Activated gamma-delta T cell treated with anti-CD3 and anti-CD28 coated beads, Interleukin-2, amount 50 U/mL, for 16 hours (primary cell): ENCODE results near the gene PTTG1IP2.
"Not testable (repeated sequence)": the region's sequence is repeated elsewhere in the genome, so short reads cannot be mapped to it uniquely, and the experiment has no call there.

Experiments used
- DNase-seq: peaks from one replicate; pipeline ENCODE4 v3.0.0-alpha.2; 2020; ENCODE audit warnings: low read depth

Gene PTTG1IP2

GRCh38 chr7:90469554-90469953 lies at the start of gene PTTG1IP2:
Gene PTTG1IP2, plus strand, starts transcription at chr7:90469639. Its CDS starts 148 bp downstream, at chr7:90469787.
- DNase-seq: no peak

GRCh38 chr7:90421651-90422050 lies 47.8 kb upstream of the PTTG1IP2 start:
- DNase-seq: no peak

GRCh38 chr7:90424720-90425119 lies 44.7 kb upstream of the PTTG1IP2 start:
- no peak for DNase-seq

- DNase-seq: no peak
Measured at GRCh38 chr7:90425376-90425775, 44.1 kb upstream of the PTTG1IP2 start.

- no peak for DNase-seq
Measured at GRCh38 chr7:90430614-90431460, 38.6 kb upstream of the PTTG1IP2 start.

- DNase-seq: no peak
Measured at GRCh38 chr7:90432752-90433151, 36.7 kb upstream of the PTTG1IP2 start.

- DNase-seq: no peak
Measured at GRCh38 chr7:90433221-90433620, 36.2 kb upstream of the PTTG1IP2 start.

GRCh38 chr7:90445633-90446032 lies 23.8 kb upstream of the PTTG1IP2 start:
- no peak for DNase-seq

GRCh38 chr7:90446137-90446899 lies 23.1 kb upstream of the PTTG1IP2 start:
- DNase-seq: no peak

- DNase-seq: no peak
Measured at GRCh38 chr7:90453259-90453891, 16.1 kb upstream of the PTTG1IP2 start.

GRCh38 chr7:90453931-90454330 lies 15.5 kb upstream of the PTTG1IP2 start:
- DNase-seq: no peak

- no peak for DNase-seq
Measured at GRCh38 chr7:90455163-90456030, 14.0 kb upstream of the PTTG1IP2 start.

GRCh38 chr7:90458104-90458503 lies 11.3 kb upstream of the PTTG1IP2 start:
- DNase-seq: no peak

GRCh38 chr7:90459888-90460287 lies 9.6 kb upstream of the PTTG1IP2 start:
- DNase-seq: no peak

- no peak for DNase-seq
Measured at GRCh38 chr7:90461219-90461618, 8.2 kb upstream of the PTTG1IP2 start.

- DNase-seq: not testable (repeated sequence)
Measured at GRCh38 chr7:90463151-90463628, 6.2 kb upstream of the PTTG1IP2 start.

GRCh38 chr7:90465816-90466215 lies 3.6 kb upstream of the PTTG1IP2 start:
- no peak for DNase-seq

GRCh38 chr7:90472805-90473540 lies 3.5 kb downstream of the PTTG1IP2 start:
- no peak for DNase-seq

- DNase-seq: no peak
Measured at GRCh38 chr7:90473814-90474213, 4.4 kb downstream of the PTTG1IP2 start.

GRCh38 chr7:90474284-90475210 lies 5.1 kb downstream of the PTTG1IP2 start:
- no peak for DNase-seq
